K562 (cell line): ENCODE results near the gene DISC1.
"Not testable (repeated sequence)": the region's sequence is repeated elsewhere in the genome, so short reads cannot be mapped to it uniquely, and the experiment has no call there.

Source experiments
- ADNP ChIP-seq: fragments of 200-800 bp; sonication (Bioruptor generic); IDR thresholded peaks from 2 replicates; pipeline ENCODE4 v1.6.1; 2016; ENCODE audit warnings: missing genetic modification characterization, missing compliant biosample characterization
- BACH1 ChIP-seq: fragments of 200-800 bp; sonication (Bioruptor generic); IDR thresholded peaks from 2 replicates; pipeline ENCODE4 v1.6.1; 2016; ENCODE audit warnings: missing genetic modification characterization, missing compliant biosample characterization
- CBX1 ChIP-seq: sonication (generic); IDR thresholded peaks from 2 replicates; pipeline ENCODE4 v1.6.1; 2016; ENCODE audit warnings: antibody characterized with exemption, low read depth, mild to moderate bottlenecking
- CTCF ChIP-seq, 3 experiments: IDR thresholded peaks in 2 of 3; conservative IDR thresholded peaks in 1 of 3; 2 replicates each; pipeline ENCODE4 v1.5.1; 2011 to 2012; ENCODE audit warnings: low read length in 3 of 3, mild to moderate bottlenecking in 3 of 3, control low read depth in 2 of 3, improper control_type of control experiment in 1 of 3, inconsistent platforms in 1 of 3, low read depth in 1 of 3, mixed read lengths in 1 of 3, moderate library complexity in 1 of 3; ENCODE audit not compliant: insufficient read depth in 2 of 3
- NFYB ChIP-seq: IDR thresholded peaks from 2 replicates; pipeline ENCODE4 v1.6.1; 2011; ENCODE audit warnings: mild to moderate bottlenecking, moderate library complexity; ENCODE audit not compliant: insufficient read length; ENCODE audit errors: extremely low read depth
- POLR2A ChIP-seq: fragments of 450-650 bp; conservative IDR thresholded peaks from 2 replicates; pipeline ENCODE4 v1.6.1; 2016
- POLR2AphosphoS5 ChIP-seq: IDR thresholded peaks from 2 replicates; pipeline ENCODE4 v1.6.1; 2011; ENCODE audit warnings: mild to moderate bottlenecking, low read depth, low read length, moderate library complexity; ENCODE audit not compliant: control insufficient read depth, insufficient read depth
- POLR2G ChIP-seq: fragments of 200-400 bp; formaldehyde crosslinking; IDR thresholded peaks from 2 replicates; pipeline ENCODE4 v1.6.1; 2017; ENCODE audit warnings: low read depth, mild to moderate bottlenecking, antibody characterized with exemption, low read length, moderate library complexity
- ZBTB33 ChIP-seq: sonication (generic); formaldehyde crosslinking; IDR thresholded peaks from 2 replicates; pipeline ENCODE4 v1.8.1; 2023; ENCODE audit warnings: mild to moderate bottlenecking, missing genetic modification reagents
- ZNF24 ChIP-seq: fragments of 450-650 bp; IDR thresholded peaks from 2 replicates; pipeline ENCODE4 v1.6.1; 2016
- ZNF644 ChIP-seq: fragments of 200-800 bp; sonication (Bioruptor generic); IDR thresholded peaks from 2 replicates; pipeline ENCODE4 v1.6.1; 2016; ENCODE audit warnings: low read depth, missing genetic modification characterization, missing compliant biosample characterization

- not testable (repeated sequence) for TF ChIP-seq POLR2G; CTCF (IDR thresholded peaks at IDR 0.05 in 2 of 3, conservative IDR thresholded peaks at IDR 0.05 in 1 of 3; ENCODE audit: insufficient read depth in 2 of 3, low read depth in 1 of 3, low read length in 3 of 3); ZNF24; POLR2A; BACH1; ADNP (tag); NFYB; POLR2AphosphoS5; ZBTB33; ZNF644; CBX1
Measured at GRCh38 chr1:231669864-231670621, 43.5 kb downstream of the DISC1 start.
